Measurements from ENCODE around the gene DNMT1. TPM values are rescaled to one million over a fixed set of nuclear protein-coding genes. Genes with fewer than 3 reads are reported as not detected.

The DNMT1 gene
- total RNA-seq, 1 experiment from 2014 or later, result 117 TPM

DNA sequence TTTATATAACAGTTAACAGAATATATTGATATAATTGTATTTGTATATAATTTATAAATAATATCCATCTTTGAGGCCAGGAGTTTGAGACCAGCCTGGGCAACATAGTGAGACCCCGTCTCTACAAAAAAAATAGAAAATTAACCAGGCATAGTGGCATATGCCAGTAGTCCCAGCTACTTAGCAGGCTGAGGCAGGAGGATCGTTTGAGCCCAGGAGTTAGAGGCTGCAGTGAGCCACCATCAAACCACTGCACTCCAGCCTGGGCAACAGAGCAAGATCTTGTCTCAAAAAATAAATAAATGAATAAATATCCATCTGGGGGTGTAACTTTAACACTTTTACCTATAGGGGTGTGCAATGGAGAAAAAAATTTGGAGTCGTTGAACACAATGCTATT is 110.0 kb downstream of the DNMT1 start:
- Histone ChIP-seq H3K4me2 (no peak overlapping the region), H3K9me3 (ENCODE audit: insufficient read depth, low read depth) (no peaks in the 10 kb centered on the region), H3K27me3 (ENCODE audit: insufficient read depth, low read depth) (peaks cover 6% of the 10 kb centered on the region; the same call in 1 of the 2 replicates), H4K20me1 (ENCODE audit: insufficient read depth) (no peaks in the 10 kb centered on the region), H3K4me3 (no peak overlapping the region), H3K4me1 (replicated peaks; ENCODE audit: insufficient read depth) (no peaks in the 10 kb centered on the region), H3F3A (ENCODE audit: insufficient read depth, low read depth) (peaks cover 30% of the 10 kb centered on the region; the same call in 1 of the 2 replicates), H3K27ac (no peak overlapping the region), H3K9me2 (ENCODE audit: insufficient read depth) (no peaks in the 10 kb centered on the region), H2AFZ (no peak overlapping the region), H3K79me2 (ENCODE audit: low read depth) (no peaks in the 10 kb centered on the region), H3K36me3 (ENCODE audit: low read depth) (no peaks in the 10 kb centered on the region)
- ChIA-PET POLR2A (ENCODE audit: unreplicated experiment) (no interaction called here), CTCF (no interaction called here)
- no TSS peak for BruUV-seq (replicated peaks)
- TF ChIP-seq, protein P1, sequence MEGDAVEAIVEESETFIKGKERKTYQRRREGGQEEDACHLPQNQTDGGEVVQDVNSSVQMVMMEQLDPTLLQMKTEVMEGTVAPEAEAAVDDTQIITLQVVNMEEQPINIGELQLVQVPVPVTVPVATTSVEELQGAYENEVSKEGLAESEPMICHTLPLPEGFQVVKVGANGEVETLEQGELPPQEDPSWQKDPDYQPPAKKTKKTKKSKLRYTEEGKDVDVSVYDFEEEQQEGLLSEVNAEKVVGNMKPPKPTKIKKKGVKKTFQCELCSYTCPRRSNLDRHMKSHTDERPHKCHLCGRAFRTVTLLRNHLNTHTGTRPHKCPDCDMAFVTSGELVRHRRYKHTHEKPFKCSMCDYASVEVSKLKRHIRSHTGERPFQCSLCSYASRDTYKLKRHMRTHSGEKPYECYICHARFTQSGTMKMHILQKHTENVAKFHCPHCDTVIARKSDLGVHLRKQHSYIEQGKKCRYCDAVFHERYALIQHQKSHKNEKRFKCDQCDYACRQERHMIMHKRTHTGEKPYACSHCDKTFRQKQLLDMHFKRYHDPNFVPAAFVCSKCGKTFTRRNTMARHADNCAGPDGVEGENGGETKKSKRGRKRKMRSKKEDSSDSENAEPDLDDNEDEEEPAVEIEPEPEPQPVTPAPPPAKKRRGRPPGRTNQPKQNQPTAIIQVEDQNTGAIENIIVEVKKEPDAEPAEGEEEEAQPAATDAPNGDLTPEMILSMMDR (conservative IDR thresholded peaks at IDR 0.05), result no peak
- TF ChIP-seq EZH2 (IDR thresholded peaks at IDR 0.05; ENCODE audit: low read depth), result no peak
- intact Hi-C loops (cut with micrococcal nuclease; ENCODE audit: unreplicated experiment), result no loop called here
- DNase-seq, result no peak

DNA sequence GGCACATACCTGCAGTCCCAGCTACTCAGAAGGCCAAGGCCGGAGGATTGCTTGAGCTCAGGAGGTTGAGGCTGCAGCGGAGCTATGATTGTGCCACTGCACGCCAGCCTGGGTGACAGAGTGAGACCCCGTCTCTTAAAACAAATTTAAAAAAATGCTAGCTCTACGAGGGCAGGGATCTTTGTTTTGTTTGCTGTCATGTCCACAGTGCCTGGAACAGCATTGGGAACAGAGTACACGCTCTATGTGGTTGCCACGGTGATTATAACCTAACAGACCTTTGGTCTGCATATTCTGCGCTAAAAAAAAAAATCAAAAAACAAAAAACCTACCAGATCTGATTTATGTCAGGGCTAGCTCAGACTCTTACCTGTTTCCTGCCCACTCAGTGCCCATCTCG is 110.8 kb downstream of the DNMT1 start:
- TF ChIP-seq EZH2 (IDR thresholded peaks at IDR 0.05; ENCODE audit: low read depth), result no peak
- TF ChIP-seq, protein P1 (conservative IDR thresholded peaks at IDR 0.05), result no peak
- H3K27me3 ChIP-seq (ENCODE audit: insufficient read depth, low read depth), result peaks cover 13% of the 10 kb centered on the region
- no TSS peak for BruUV-seq (replicated peaks)
- ChIA-PET POLR2A (ENCODE audit: unreplicated experiment) (no interaction called here), CTCF (no interaction called here)
- no peak overlapping the region for H3K27ac ChIP-seq
- DNase-seq, result no peak
- H3K36me3 ChIP-seq (ENCODE audit: low read depth), result no peaks in the 10 kb centered on the region
- H3K79me2 ChIP-seq (ENCODE audit: low read depth), result no peaks in the 10 kb centered on the region
- H3K4me3 ChIP-seq, result no peak overlapping the region
- H3K4me1 ChIP-seq (replicated peaks; ENCODE audit: insufficient read depth), result no peaks in the 10 kb centered on the region
- no peak overlapping the region for H2AFZ ChIP-seq
- H3K4me2 ChIP-seq, result no peak overlapping the region
- no peaks in the 10 kb centered on the region for H3K9me3 ChIP-seq (ENCODE audit: insufficient read depth, low read depth)
- intact Hi-C loops (cut with micrococcal nuclease; ENCODE audit: unreplicated experiment), result no loop called here
- peaks cover 24% of the 10 kb centered on the region; the same call in 1 of the 2 replicates for H3F3A ChIP-seq (ENCODE audit: insufficient read depth, low read depth)
- no peaks in the 10 kb centered on the region for H3K9me2 ChIP-seq (ENCODE audit: insufficient read depth)
- H4K20me1 ChIP-seq (ENCODE audit: insufficient read depth), result no peaks in the 10 kb centered on the region

Small RNA genes within 50 kb of the gene (microRNA-seq; reads per million reads assigned to microRNA genes)
- gene MIR4322 (ENCODE audit: borderline number of aligned reads, borderline replicate concordance), result not detected

Other genes with a start within 250 kb of the DNMT1 start
- gene COL5A3, start 184.4 kb downstream of the DNMT1 start, total RNA-seq (2021), result not detected in 2 replicates
- gene RDH8, start 181.5 kb downstream of the DNMT1 start, total RNA-seq (2021), result not detected in 2 replicates
- 25.6 and 30.6 TPM in 2 replicates for gene SHFL, start 108.6 kb downstream of the DNMT1 start, total RNA-seq (2021)
- gene ANGPTL6, start 92.3 kb downstream of the DNMT1 start, total RNA-seq (2021), result not detected in 2 replicates
- 38.4 and 41.0 TPM in 2 replicates for gene PPAN, start 88.6 kb downstream of the DNMT1 start, total RNA-seq (2021)
- 23.7 and 27.4 TPM in 2 replicates for gene P2RY11, start 83.3 kb downstream of the DNMT1 start, total RNA-seq (2021)
- 195 and 234 TPM in 2 replicates for gene EIF3G, start 75.1 kb downstream of the DNMT1 start, total RNA-seq (2021)
- 6.9 and 7.3 TPM in 2 replicates for gene S1PR2, start 36.4 kb upstream of the DNMT1 start, total RNA-seq (2021)
- gene MRPL4, start 57.3 kb upstream of the DNMT1 start, total RNA-seq (2021), result 96.4 and 98.2 TPM in 2 replicates
- gene ICAM1, start 76.2 kb upstream of the DNMT1 start, total RNA-seq (2021), result 23.8 and 32.9 TPM in 2 replicates
- 0.52 and 0.68 TPM in 2 replicates for gene ICAM4, start 92.0 kb upstream of the DNMT1 start, total RNA-seq (2021)
- gene ICAM5, start 95.0 kb upstream of the DNMT1 start, total RNA-seq (2021), result 19.2 and 24.0 TPM in 2 replicates
- gene ZGLP1, start 114.9 kb upstream of the DNMT1 start, total RNA-seq (2021), result 7.5 and 10.2 TPM in 2 replicates
- 23.1 and 29.2 TPM in 2 replicates for gene FDX2, start 121.1 kb upstream of the DNMT1 start, total RNA-seq (2021)
- 52.9 and 83.9 TPM in 2 replicates for gene RAVER1, start 138.6 kb upstream of the DNMT1 start, total RNA-seq (2021)
- 14.0 and 22.7 TPM in 2 replicates for gene ICAM3, start 144.7 kb upstream of the DNMT1 start, total RNA-seq (2021)
- gene TYK2, start 185.6 kb upstream of the DNMT1 start, total RNA-seq (2021), result 94.7 and 102 TPM in 2 replicates
- 156 and 191 TPM in 2 replicates for gene CDC37, start 208.6 kb upstream of the DNMT1 start, total RNA-seq (2021)
- 8.9 and 10.4 TPM in 2 replicates for gene PDE4A, start 225.6 kb upstream of the DNMT1 start, total RNA-seq (2021)